ENCODE data around the gene DYNC1H1.
A peak's percentile ranks its signal among the peaks of the same experiment; 100 is the strongest.

Gene DYNC1H1

DNA sequence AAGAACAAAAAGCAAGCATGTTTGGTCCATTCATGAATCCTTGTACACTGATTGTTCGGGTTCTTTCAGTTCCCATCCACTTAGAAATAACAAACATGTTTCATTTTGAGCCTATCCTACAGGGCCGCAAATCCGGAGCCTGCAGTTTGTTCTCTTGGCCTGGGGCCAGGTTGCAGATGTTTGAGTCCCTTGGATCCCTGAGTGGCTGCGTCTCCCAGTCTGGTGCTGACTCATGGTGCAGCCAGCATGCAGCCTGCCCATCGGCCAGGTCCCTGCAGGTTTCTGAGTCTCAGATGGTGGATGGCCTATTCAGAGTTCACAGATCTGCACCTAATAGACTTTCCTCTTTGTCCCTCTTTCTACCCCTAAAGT, 1.9 kb upstream of the DYNC1H1 start:
- Mint-ChIP-seq H3K27ac (peak overlapping the region in 2 of 3 experiments; percentile 6 to 43), H3K27me3 (ENCODE audit: low read depth) (peaks cover 7% of the 10 kb centered on the region), H3K36me3 (ENCODE audit: low read depth) (no peaks in the 10 kb centered on the region), H3K4me1 (peaks cover 24% of the 10 kb centered on the region), H3K4me3 (peak overlapping the region in 2 of 3 experiments; percentile 37 to 40), H3K9me3 (no peaks in the 10 kb centered on the region)
- TF ChIP-seq, protein P1, sequence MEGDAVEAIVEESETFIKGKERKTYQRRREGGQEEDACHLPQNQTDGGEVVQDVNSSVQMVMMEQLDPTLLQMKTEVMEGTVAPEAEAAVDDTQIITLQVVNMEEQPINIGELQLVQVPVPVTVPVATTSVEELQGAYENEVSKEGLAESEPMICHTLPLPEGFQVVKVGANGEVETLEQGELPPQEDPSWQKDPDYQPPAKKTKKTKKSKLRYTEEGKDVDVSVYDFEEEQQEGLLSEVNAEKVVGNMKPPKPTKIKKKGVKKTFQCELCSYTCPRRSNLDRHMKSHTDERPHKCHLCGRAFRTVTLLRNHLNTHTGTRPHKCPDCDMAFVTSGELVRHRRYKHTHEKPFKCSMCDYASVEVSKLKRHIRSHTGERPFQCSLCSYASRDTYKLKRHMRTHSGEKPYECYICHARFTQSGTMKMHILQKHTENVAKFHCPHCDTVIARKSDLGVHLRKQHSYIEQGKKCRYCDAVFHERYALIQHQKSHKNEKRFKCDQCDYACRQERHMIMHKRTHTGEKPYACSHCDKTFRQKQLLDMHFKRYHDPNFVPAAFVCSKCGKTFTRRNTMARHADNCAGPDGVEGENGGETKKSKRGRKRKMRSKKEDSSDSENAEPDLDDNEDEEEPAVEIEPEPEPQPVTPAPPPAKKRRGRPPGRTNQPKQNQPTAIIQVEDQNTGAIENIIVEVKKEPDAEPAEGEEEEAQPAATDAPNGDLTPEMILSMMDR (IDR thresholded peaks at IDR 0.05; ENCODE audit: unreplicated experiment in 3 of 3): no peak

DNA sequence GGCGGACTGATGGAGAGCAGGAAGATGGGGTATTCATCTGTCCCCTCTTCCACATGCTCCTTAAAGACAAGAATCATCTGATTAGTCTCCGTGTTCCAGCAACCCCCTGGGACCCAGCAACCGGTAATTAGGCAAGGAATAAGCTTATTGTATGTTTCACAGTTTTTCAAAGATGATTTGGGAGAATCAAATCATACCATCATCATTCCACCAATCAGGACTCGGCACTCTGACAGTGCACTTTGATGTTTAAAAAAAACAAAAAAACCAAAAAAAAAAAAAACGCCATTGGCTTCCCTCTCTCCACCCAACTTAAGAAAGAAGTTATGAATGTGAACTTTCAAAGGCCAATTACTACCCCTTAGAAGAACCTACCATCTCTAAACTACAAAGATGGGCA, 1.3 kb upstream of the DYNC1H1 start:
- Mint-ChIP-seq H3K9me3 (no peaks in the 10 kb centered on the region), H3K36me3 (ENCODE audit: low read depth) (peaks cover 3% of the 10 kb centered on the region), H3K4me1 (peaks cover 28% of the 10 kb centered on the region), H3K27ac (peak overlapping the region in 2 of 3 experiments; percentile 6 to 43), H3K27me3 (ENCODE audit: low read depth) (peaks cover 7% of the 10 kb centered on the region), H3K4me3 (peak overlapping the region in 1 of 3 experiments; percentile 37)
- TF ChIP-seq, protein P1 (IDR thresholded peaks at IDR 0.05; ENCODE audit: unreplicated experiment in 3 of 3): no peak

DNA sequence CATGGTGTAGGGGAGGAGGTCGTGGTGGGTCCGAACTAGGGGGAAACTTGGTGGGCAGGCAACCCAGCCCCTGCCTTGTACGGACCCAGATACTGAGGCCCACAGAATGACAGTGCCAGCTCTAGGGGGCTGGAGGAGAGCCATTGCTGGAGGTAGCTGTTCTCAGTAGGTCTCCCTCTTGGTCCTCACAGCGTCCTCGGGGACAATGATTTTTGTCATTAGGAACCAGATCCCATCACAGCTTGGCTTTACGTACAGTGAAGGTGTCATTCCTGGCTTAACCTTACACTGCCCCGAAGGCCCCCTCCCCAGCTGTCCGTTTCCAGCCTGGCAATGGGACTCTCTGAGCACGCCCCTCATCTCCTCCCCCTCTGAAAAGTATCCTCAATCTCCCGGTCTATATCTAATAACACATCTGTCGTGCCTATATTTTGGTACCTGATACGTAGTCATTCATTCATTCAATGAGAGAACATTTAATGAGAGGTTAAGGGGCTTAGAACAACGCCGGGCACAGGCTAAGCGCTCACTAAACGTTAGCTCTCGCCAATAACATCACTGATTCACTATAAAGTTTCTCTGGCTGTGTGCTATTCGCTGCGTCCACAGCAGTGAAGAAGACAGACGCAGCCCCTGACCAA, 597 bp upstream of the DYNC1H1 start:
- Mint-ChIP-seq H3K27me3 (ENCODE audit: low read depth) (peaks cover 4% of the 10 kb centered on the region), H3K27ac (peak overlapping the region; percentile 38 to 84 (median 45)), H3K4me3 (peak overlapping the region; percentile 71 to 84 (median 77)), H3K9me3 (no peaks in the 10 kb centered on the region), H3K4me1 (peaks cover 29% of the 10 kb centered on the region), H3K36me3 (ENCODE audit: low read depth) (peaks cover 5% of the 10 kb centered on the region)
- TF ChIP-seq, protein P1 (IDR thresholded peaks at IDR 0.05; ENCODE audit: unreplicated experiment in 3 of 3): no peak

GRCh38 chr14:101965181-101965544, 790 bp downstream of the DYNC1H1 start:
- H3K36me3 Mint-ChIP-seq (ENCODE audit: low read depth): peaks cover 13% of the 10 kb centered on the region
- H3K4me3 Mint-ChIP-seq: peak overlapping the region; percentile 91 to 95 (median 95)
- TF ChIP-seq, protein P1 (IDR thresholded peaks at IDR 0.05; ENCODE audit: unreplicated experiment in 3 of 3): no peak
- H3K4me1 Mint-ChIP-seq: peaks cover 37% of the 10 kb centered on the region
- H3K27ac Mint-ChIP-seq: peak overlapping the region; percentile 63 to 91 (median 78)
- H3K27me3 Mint-ChIP-seq (ENCODE audit: low read depth): peaks cover 4% of the 10 kb centered on the region
- no peaks in the 10 kb centered on the region for H3K9me3 Mint-ChIP-seq

- TF ChIP-seq, protein P1 (IDR thresholded peaks at IDR 0.05; ENCODE audit: unreplicated experiment in 3 of 3): no peak
- Mint-ChIP-seq H3K4me3 (peak overlapping the region; percentile 91 to 95 (median 95)), H3K27me3 (ENCODE audit: low read depth) (peaks cover 3% of the 10 kb centered on the region), H3K36me3 (ENCODE audit: low read depth) (peaks cover 14% of the 10 kb centered on the region), H3K9me3 (no peaks in the 10 kb centered on the region), H3K27ac (peak overlapping the region; percentile 63 to 91 (median 85)), H3K4me1 (peaks cover 41% of the 10 kb centered on the region)
Observed at GRCh38 chr14:101965770-101966722, 1.7 kb downstream of the DYNC1H1 start.

All from nephron (organoid).